Measurements from ENCODE around the gene MGMT.

DNA sequence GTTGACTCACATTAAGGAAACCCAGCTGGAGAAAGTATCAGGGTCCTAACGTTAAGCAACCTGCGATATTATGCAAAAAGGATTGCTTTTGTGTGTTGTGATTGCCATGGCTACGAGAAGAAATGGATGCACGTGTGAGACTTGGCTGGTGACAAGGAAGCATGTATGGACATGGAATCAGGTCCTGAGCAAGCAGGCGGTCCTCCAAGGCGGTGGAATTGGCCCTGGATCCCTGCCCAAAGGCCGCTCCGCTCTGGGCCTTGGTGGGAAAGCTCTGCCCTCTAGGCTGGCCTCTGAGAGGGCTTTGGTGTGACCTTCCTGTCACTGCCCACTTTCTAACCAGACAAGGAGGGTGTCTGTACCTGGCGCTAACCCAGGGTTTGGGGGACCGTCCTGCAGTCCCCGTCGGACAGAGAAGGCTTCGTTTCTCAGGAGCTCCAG, 305.0 kb downstream of the MGMT start:
- TF ChIP-seq EP300 (IDR thresholded peaks at IDR 0.05) (no peak), POLR2AphosphoS5 (IDR thresholded peaks at IDR 0.05) (no peak), POLR2A (IDR thresholded peaks at IDR 0.05; ENCODE audit: low read depth) (no peak)
- TF ChIP-seq, protein P1, sequence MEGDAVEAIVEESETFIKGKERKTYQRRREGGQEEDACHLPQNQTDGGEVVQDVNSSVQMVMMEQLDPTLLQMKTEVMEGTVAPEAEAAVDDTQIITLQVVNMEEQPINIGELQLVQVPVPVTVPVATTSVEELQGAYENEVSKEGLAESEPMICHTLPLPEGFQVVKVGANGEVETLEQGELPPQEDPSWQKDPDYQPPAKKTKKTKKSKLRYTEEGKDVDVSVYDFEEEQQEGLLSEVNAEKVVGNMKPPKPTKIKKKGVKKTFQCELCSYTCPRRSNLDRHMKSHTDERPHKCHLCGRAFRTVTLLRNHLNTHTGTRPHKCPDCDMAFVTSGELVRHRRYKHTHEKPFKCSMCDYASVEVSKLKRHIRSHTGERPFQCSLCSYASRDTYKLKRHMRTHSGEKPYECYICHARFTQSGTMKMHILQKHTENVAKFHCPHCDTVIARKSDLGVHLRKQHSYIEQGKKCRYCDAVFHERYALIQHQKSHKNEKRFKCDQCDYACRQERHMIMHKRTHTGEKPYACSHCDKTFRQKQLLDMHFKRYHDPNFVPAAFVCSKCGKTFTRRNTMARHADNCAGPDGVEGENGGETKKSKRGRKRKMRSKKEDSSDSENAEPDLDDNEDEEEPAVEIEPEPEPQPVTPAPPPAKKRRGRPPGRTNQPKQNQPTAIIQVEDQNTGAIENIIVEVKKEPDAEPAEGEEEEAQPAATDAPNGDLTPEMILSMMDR (IDR thresholded peaks at IDR 0.05), result no peak
